GM23338 (cell line): Measurements from ENCODE around the gene LDLRAD3. TPM values are rescaled to one million over a fixed set of nuclear protein-coding genes. Genes with fewer than 3 reads are reported as not detected.

Source experiments
- ATAC-seq: fragments of 200-7000 bp; cut with Tn5 transposase; 3 replicates; pipeline ENCODE4 v1.9.1; 2020
- DNase-seq: peaks from one replicate; pipeline ENCODE4 v3.0.0-alpha.2; 2015; ENCODE audit warnings: low spot score
- H2AFZ ChIP-seq: fragments of 200-600 bp; sonication (generic); 2 replicates; pipeline ENCODE4 v1.8.0; 2016; ENCODE audit warnings: antibody characterized with exemption, mild to moderate bottlenecking, moderate library complexity
- H3F3A ChIP-seq: fragments of 200-600 bp; sonication (generic); replicated peaks from 2 replicates; pipeline ENCODE4 v1.8.0; 2017; ENCODE audit warnings: antibody characterized with exemption, mixed run types, low read depth
- H3K27ac ChIP-seq: fragments of 200-600 bp; sonication (generic); 2 replicates; pipeline ENCODE4 v1.6.1; 2016; ENCODE audit warnings: low read depth
- H3K27me3 ChIP-seq: fragments of 200-600 bp; sonication (generic); 2 replicates; pipeline ENCODE4 v1.8.0; 2016; ENCODE audit warnings: mild to moderate bottlenecking, mixed run types, moderate library complexity; ENCODE audit not compliant: insufficient read depth
- H3K36me3 ChIP-seq: fragments of 200-600 bp; sonication (generic); 2 replicates; pipeline ENCODE4 v1.8.0; 2016; ENCODE audit warnings: mild to moderate bottlenecking; ENCODE audit not compliant: insufficient read depth
- H3K4me1 ChIP-seq: fragments of 200-600 bp; sonication (generic); 2 replicates; pipeline ENCODE4 v1.8.0; 2016; ENCODE audit warnings: mild to moderate bottlenecking, moderate library complexity; ENCODE audit not compliant: insufficient read depth
- H3K4me2 ChIP-seq: fragments of 200-600 bp; sonication (generic); 2 replicates; pipeline ENCODE4 v1.7.1; 2017; ENCODE audit warnings: mixed run types
- H3K4me3 ChIP-seq: fragments of 200-600 bp; sonication (generic); 2 replicates; pipeline ENCODE4 v1.6.1; 2016; ENCODE audit warnings: mixed run types
- H3K79me2 ChIP-seq: fragments of 200-600 bp; sonication (generic); replicated peaks from 2 replicates; pipeline ENCODE4 v1.8.0; 2017; ENCODE audit warnings: mild to moderate bottlenecking; ENCODE audit not compliant: insufficient read depth
- H3K9me2 ChIP-seq: fragments of 200-600 bp; sonication (generic); 2 replicates; pipeline ENCODE4 v1.8.0; 2017; ENCODE audit not compliant: insufficient read depth
- H4K20me1 ChIP-seq: fragments of 200-600 bp; sonication (generic); replicated peaks from 2 replicates; pipeline ENCODE4 v1.8.0; 2017; ENCODE audit warnings: mild to moderate bottlenecking; ENCODE audit not compliant: insufficient read depth
- H3K27ac Mint-ChIP-seq: 2 replicates; pipeline ENCODE4 v1.8.0; 2020; ENCODE audit warnings: inconsistent platforms, mild to moderate bottlenecking, moderate library complexity, mixed read lengths
- H3K27me3 Mint-ChIP-seq: 3 replicates; pipeline ENCODE4 v1.8.0; 2022; ENCODE audit warnings: low read depth, mild to moderate bottlenecking, moderate library complexity, mixed read lengths, inconsistent platforms; ENCODE audit not compliant: insufficient read depth, poor library complexity
- H3K36me3 Mint-ChIP-seq: 3 replicates; pipeline ENCODE4 v1.8.0; 2021; ENCODE audit warnings: low read depth, mild to moderate bottlenecking, inconsistent platforms, moderate library complexity, mixed read lengths
- H3K4me1 Mint-ChIP-seq: 3 replicates; pipeline ENCODE4 v1.8.0; 2020; ENCODE audit warnings: mild to moderate bottlenecking, inconsistent platforms, mixed read lengths
- H3K4me3 Mint-ChIP-seq: 3 replicates; pipeline ENCODE4 v1.8.0; 2021; ENCODE audit warnings: moderate library complexity, mild to moderate bottlenecking, inconsistent platforms, mixed read lengths
- H3K9me3 Mint-ChIP-seq: 3 replicates; pipeline ENCODE4 v1.8.0; 2020; ENCODE audit warnings: moderate library complexity, mild to moderate bottlenecking, inconsistent platforms, mixed read lengths
- CREB1 ChIP-seq: fragments of 250-450 bp; sonication (Bioruptor Pico); IDR thresholded peaks from 2 replicates; pipeline ENCODE4 v1.5.0; 2020; ENCODE audit warnings: low read depth, mild to moderate bottlenecking, moderate library complexity
- CTCF ChIP-seq, 2 experiments: fragments of 200-600 bp in 1 of 2; sonication (generic) in 1 of 2; conservative IDR thresholded peaks; 2 replicates each; pipeline versions ENCODE4 v1.5.1 to v1.6.1; 2016 to 2017; ENCODE audit warnings: antibody characterized with exemption in 2 of 2, low read depth in 2 of 2, mild to moderate bottlenecking in 2 of 2, moderate library complexity in 1 of 2
- EZH2 ChIP-seq: fragments of 200-600 bp; sonication (generic); IDR thresholded peaks from one replicate; pipeline ENCODE4 v1.8.0; 2017; ENCODE audit warnings: antibody characterized with exemption, mild to moderate bottlenecking, low read depth; ENCODE audit not compliant: unreplicated experiment
- EZH2phosphoT487 ChIP-seq: fragments of 200-600 bp; sonication (generic); IDR thresholded peaks from one replicate; pipeline ENCODE4 v1.8.1; 2018; ENCODE audit warnings: antibody characterized with exemption; ENCODE audit not compliant: unreplicated experiment
- JUNB ChIP-seq: IDR thresholded peaks from one replicate; pipeline ENCODE4 v1.6.1; 2016; ENCODE audit warnings: antibody characterized with exemption; ENCODE audit not compliant: unreplicated experiment
- NANOG ChIP-seq: IDR thresholded peaks from 2 replicates; pipeline ENCODE4 v1.6.1; 2016; ENCODE audit warnings: antibody characterized with exemption, borderline replicate concordance
- POLR2AphosphoS5 ChIP-seq: IDR thresholded peaks from 2 replicates; pipeline ENCODE4 v1.6.1; 2016; ENCODE audit warnings: antibody characterized with exemption, low read depth
- REST ChIP-seq: IDR thresholded peaks from one replicate; pipeline ENCODE4 v1.6.1; 2018; ENCODE audit warnings: antibody characterized with exemption; ENCODE audit not compliant: unreplicated experiment
- STAT1 ChIP-seq: IDR thresholded peaks from one replicate; pipeline ENCODE4 v1.6.1; 2016; ENCODE audit warnings: antibody characterized with exemption; ENCODE audit not compliant: unreplicated experiment
- ZNF114 ChIP-seq: fragments of 250-450 bp; sonication (Bioruptor Pico); IDR thresholded peaks from 2 replicates; pipeline ENCODE4 v1.5.0; 2020; ENCODE audit warnings: mild to moderate bottlenecking, moderate library complexity
- ZNF331 ChIP-seq: fragments of 250-450 bp; sonication (Bioruptor Pico); IDR thresholded peaks from 2 replicates; pipeline ENCODE4 v1.5.0; 2020; ENCODE audit warnings: low read depth, mild to moderate bottlenecking, moderate library complexity
- polyA plus RNA-seq: library from polyadenylated mRNA; unstranded; fragments of >200 nt; fragmentation: Nextera tagmentation; extraction: Ambion mirVana; gene quantifications from 2 replicates; pipeline ENCODE4 v1.2.1, GENCODE V29; 2016
- total RNA-seq: library from RNA; depleted of rRNA; stranded (reverse); fragments of >200 nt; shearing (Covaris generic); gene quantifications from 2 replicates; pipeline ENCODE4 v1.2.3, GENCODE V29; 2014
- TF ChIP-seq, protein P1 (sequence below): IDR thresholded peaks from 2 replicates; pipeline ENCODE4 v1.6.1; 2016; ENCODE audit warnings: antibody characterized with exemption

LDLRAD3 gene
- total and polyA plus RNA-seq, 2 experiments from 2014 or later, result 8.5 to 19.4 TPM

- TF ChIP-seq REST, result no peak
- no peak for TF ChIP-seq POLR2AphosphoS5
- no peak for TF ChIP-seq ZNF331 (CRISPR knock-in tag)
- no peak for TF ChIP-seq NANOG
Observed at GRCh38 chr11:36098853-36099375, 155.1 kb downstream of the LDLRAD3 start (continued).

- Histone ChIP-seq H4K20me1 (no peaks in the 10 kb centered on the region), H3K4me2 (no peak overlapping the region), H3K27me3 (no peaks in the 10 kb centered on the region), H3K79me2 (no peaks in the 10 kb centered on the region; the same call in 1 of the 2 replicates), H2AFZ (no peak overlapping the region), H3K4me3 (no peak overlapping the region), H3K9me2 (0 out of 2 replicates have a peak, but pooled peaks cover 6% of the 10 kb centered on the region), H3K27ac (no peak overlapping the region), H3K36me3 (no peaks in the 10 kb centered on the region), H3F3A (no peaks in the 10 kb centered on the region; the same call in 1 of the 2 replicates), H3K4me1 (peaks cover 13% of the 10 kb centered on the region; the same call in 1 of the 2 replicates)
- Mint-ChIP-seq H3K4me1 (peaks cover 26% of the 10 kb centered on the region), H3K9me3 (no peaks in the 10 kb centered on the region), H3K4me3 (no peak overlapping the region), H3K27ac (no peak overlapping the region), H3K27me3 (peaks cover 3% of the 10 kb centered on the region), H3K36me3 (peaks cover 52% of the 10 kb centered on the region)
- DNase-seq (no peak), ATAC-seq (no peak)
- TF ChIP-seq STAT1, result no peak
- TF ChIP-seq NANOG, result no peak
- TF ChIP-seq, protein P1, sequence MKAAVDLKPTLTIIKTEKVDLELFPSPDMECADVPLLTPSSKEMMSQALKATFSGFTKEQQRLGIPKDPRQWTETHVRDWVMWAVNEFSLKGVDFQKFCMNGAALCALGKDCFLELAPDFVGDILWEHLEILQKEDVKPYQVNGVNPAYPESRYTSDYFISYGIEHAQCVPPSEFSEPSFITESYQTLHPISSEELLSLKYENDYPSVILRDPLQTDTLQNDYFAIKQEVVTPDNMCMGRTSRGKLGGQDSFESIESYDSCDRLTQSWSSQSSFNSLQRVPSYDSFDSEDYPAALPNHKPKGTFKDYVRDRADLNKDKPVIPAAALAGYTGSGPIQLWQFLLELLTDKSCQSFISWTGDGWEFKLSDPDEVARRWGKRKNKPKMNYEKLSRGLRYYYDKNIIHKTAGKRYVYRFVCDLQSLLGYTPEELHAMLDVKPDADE, result no peak
- TF ChIP-seq REST, result no peak
- TF ChIP-seq JUNB, result no peak
- TF ChIP-seq EZH2phosphoT487, result no peak
- TF ChIP-seq CREB1, result no peak
- no peak for TF ChIP-seq CTCF (conservative IDR thresholded peaks at IDR 0.05; ENCODE audit: low read depth in 2 of 2)
- TF ChIP-seq ZNF331 (CRISPR knock-in tag), result no peak
- TF ChIP-seq EZH2, result no peak
- no peak for TF ChIP-seq POLR2AphosphoS5
- TF ChIP-seq ZNF114 (CRISPR knock-in tag), result no peak
Observed at GRCh38 chr11:36101466-36101865, 157.6 kb downstream of the LDLRAD3 start.
